HG02798 (cell line): ENCODE data around the gene ATXN10.

Source experiments
- ATAC-seq: cut with Tn5 transposase; IDR thresholded peaks from one replicate; pipeline ENCODE4 v1.9.1; 2021; ENCODE audit warnings: mild to moderate bottlenecking; ENCODE audit not compliant: unreplicated experiment, poor library complexity

ATXN10 gene

DNA sequence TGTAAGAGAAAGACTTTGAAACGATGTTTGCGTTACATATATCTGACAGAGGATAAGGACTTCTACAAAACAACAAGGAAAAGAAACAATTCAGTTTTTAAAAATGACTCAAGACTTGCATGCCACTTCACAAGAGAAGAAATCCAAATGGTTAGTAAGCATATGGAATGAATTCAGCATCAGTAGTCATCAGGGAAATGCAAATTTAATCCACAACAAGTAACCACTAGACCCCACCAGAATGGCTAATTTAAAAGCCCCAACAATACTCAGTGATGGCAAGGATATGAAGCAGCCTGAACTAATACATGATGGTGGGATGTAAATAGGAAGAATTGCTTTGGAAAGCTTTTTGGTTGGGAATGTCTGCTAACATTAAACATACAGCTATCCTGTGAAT, 142.6 kb downstream of the ATXN10 start:
- ATAC-seq = no peak

DNA sequence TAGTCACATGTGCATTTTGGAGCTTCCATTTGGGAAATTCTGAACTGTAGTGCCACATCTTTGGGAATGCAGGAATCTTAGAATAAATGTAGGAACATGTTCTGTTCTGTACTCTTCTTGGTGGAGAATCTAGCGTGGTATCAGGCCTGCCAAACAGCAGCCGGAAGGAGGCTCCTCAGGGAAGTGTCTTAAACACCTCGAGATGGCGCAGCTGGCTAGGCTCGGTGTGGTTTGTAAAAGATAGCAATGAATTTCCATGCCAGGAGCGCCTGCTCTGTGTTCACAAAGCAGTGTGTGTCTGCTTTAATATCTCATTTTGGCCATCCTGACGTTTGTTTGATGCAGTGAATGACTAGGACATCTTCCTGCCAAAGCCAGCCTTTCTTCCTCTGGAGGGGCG, 145.1 kb downstream of the ATXN10 start:
- no peak for ATAC-seq

GRCh38 chr22:45817745-45818423, 146.2 kb downstream of the ATXN10 start:
- ATAC-seq = no peak

- ATAC-seq = no peak
Observed at GRCh38 chr22:45818424-45819085, 146.9 kb downstream of the ATXN10 start.

GRCh38 chr22:45819305-45819704, 147.7 kb downstream of the ATXN10 start:
- ATAC-seq = no peak

DNA sequence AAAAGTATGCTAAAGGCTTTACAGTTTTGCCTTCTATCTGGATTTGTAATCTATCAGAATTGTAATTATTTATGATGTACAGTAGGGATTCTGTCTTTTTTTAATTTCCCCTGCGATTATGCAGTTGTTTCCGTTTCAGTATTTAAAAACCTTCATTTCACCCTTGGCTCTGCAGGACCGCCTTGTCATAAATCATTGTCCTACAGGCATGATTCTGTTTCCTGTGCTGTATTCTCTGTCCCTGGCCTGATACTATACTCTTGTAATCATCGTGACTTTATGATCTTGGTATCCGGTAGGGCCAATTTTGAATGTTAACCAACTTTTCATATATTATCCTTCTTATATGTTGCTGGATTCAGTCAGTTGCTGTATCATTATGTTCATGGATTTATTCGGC, 151.7 kb downstream of the ATXN10 start:
- ATAC-seq = no peak

DNA sequence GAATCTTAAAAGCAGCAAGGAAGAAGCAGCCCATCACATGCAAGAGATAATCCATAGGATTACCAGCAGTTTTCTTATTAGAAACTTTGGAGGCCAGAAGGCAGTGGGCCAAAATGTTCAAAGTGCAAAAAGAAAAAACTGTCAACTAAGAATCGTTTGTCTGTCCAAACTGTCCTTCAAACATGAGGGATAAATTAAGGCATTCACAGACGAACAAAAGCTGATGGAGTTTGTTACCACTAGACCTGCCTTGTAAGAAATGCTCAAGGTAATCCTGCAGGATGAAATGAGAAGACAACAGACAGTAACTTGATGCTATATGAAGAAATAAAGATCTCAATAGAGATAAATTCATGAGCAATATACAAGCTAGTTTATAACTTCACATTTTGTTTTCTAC, 154.9 kb downstream of the ATXN10 start:
- ATAC-seq = no peak

- ATAC-seq = no peak
Observed at GRCh38 chr22:45828841-45829240, 157.2 kb downstream of the ATXN10 start.

GRCh38 chr22:45830531-45831245, 159.1 kb downstream of the ATXN10 start:
- no peak for ATAC-seq

DNA sequence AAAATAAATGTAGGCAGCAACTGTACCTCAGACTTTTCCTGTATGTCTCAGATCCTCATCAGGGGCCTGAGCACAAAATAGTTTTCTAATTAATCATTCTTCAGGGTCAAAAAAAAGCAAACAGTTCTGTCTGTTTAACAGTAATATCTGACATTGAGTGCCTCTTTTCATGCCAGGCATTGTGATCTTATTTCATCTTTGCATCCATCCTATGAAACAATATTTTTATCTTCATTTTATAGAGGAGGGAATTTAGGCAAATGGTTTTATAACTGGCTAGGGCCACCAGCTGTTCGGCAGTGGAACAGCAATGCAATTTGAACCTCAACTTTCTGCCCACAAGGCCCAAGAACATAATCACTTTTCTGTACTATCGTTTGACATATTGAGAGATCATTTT, 159.8 kb downstream of the ATXN10 start:
- ATAC-seq = no peak

DNA sequence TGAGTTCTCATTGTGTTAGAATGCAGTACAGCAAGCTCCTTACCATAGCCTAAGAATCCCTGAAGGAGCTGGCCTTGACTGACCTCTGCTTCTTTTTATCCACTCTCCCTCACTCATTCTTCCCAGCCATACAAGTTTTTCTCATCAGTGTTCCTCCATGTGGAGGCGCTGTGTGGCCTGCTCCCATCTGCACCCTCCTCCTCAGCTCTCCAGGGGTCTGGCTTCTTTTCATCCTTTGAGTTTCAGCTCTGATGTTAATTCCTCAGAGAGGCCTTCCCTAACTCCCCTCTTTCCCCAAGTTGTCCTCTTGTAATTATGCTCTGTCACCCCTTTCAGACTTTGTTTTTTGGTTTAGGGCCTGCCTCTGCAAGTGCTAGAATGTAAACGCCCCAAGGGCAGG, 160.5 kb downstream of the ATXN10 start:
- ATAC-seq = no peak

DNA sequence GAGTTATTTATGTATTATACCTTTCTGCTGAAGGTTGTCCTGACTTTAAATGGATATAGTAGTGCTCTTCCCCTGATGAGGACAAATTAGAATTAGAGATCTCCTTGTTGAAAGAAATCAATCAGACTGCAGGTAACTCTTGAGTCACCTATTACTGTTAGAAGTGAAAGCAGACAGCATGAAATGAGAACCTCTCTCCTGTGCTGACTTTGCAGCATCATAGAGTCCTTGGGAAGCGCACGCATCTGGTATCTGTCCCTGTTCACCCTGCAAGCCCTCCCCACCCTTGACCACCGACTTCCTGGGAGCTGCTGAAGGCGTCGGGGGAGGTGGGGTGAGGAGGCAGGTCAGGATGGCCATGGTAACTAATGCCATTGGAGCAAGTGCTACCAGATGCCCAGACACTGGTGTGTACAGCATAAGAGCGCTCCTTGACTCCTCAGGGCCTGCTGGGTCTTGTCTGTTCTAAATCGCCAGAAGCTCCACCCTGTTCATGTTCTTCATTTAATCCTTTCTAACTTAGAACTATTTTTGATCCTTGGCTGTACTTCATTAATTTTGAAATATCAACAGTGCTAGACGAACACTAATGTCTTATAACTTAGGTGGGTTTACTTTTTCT, 161.4 kb downstream of the ATXN10 start:
- no peak for ATAC-seq

DNA sequence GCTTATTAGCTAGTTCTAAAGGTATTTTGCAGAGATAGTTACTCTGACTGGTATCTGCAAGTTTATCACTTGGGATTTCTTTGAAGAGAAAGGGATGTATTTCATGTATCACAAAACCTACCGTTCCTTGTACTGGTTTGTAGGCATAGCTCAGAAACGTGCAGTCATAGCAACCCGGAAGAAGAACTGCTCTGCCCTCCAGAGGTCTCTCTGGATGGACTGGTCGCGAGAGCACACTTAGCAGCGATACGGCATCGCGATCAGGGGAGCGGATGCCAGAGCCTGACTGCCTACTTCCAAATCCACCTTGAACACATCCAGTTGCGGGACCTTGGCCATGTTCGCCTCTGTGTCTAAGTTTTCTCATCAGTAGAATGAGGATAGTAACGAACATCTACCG, 162.0 kb downstream of the ATXN10 start:
- no peak for ATAC-seq

DNA sequence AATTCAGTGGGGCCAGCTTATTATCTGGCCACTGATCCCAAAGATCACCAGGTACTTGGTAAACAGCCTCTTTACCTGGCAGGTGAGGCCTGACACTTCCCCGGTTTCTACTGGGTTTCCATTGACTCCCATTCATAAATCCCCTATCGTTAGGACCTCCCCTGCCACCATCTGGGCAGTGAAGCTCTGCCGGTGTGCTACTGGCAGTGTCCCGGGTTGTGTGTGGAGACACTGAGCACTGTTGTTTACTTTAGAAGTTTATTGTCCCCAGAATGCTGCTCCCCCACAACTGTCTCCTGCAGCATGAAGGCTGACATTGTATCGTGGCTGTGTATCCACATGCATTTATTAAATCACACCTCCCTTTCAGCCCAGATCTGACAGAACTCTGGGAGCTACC, 162.6 kb downstream of the ATXN10 start:
- ATAC-seq = no peak

DNA sequence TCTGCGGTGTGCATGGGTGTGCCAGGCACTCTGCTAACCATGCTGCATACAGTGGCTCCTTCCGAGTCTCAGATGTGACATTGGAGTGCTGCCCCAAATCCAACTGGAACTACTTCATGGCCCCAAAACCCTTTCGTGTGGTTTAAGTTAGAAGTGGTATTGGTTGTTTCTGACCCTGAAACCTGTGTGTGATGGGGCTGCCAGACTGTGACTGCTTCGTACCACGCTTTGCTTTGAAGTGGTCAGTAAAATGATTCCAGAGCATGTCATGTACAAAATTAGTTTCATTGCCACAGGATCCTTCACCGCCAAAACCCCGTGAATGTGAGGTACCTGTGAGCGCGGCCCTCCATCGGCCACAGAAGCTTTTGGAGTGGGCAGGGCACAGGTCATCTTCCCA, 163.2 kb downstream of the ATXN10 start:
- ATAC-seq = no peak

DNA sequence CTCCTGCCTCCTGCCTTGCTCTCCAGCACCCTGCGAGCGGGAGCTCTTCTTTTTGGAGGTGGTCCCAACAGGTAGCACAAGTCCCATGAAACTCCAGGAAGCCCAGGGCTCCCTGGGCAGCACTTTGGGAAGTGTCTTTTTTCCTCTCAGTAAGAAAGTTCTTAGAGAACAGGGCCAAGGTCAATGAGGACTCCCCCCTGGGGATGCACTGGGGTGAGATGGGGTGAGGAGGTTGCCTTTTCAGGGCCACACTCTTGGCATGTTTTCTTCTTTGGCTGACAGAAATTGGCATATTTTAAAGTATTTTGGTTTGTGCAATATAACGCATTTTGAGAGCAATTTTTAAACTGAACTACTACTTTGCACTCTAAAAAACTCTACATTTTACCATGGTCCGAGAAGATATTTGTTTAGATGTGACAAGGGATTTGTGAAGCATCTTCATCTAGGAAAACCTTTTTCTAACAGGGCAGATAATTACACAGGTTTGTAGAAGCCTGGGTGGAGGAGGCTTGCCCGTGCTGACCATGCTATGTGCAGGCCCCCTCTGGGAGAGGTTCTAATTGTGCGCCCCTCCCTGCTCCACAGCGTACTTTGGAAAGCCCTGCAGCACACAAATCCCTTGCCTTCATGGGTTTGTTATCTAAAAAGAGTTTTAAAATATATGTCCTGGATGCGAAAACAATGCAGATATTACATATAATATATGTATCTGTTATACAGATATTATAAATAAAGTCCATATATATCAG, 165.0 kb downstream of the ATXN10 start:
- no peak for ATAC-seq

GRCh38 chr22:45837508-45837907, 165.9 kb downstream of the ATXN10 start:
- no peak for ATAC-seq

DNA sequence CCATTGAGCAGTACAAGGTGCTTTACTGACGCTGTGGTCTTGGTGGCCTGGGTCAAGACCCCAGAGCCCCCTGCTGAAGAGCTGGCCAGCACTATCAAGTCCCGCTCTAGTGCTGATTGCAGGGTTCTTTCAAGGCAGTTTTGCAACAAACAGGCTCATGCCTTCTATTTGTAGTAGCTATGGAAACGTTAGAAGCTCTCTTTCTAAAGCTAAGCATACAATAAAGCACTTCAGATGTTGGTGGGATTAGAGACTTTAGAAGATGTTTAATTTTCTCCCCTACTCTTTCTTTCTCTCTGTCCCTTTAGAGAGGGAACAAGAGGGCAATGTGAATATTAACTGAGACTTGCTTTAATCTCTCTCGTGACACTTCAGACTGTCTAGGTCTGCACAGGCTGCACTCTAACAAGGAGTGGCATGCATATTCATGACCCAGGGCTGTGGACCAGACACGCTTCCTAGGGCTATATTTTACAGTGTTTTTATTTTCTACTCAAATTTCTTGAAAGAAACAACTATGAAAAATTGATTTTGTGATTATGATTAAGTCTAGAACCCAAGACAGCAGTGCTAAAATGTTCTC, 166.8 kb downstream of the ATXN10 start:
- no peak for ATAC-seq

DNA sequence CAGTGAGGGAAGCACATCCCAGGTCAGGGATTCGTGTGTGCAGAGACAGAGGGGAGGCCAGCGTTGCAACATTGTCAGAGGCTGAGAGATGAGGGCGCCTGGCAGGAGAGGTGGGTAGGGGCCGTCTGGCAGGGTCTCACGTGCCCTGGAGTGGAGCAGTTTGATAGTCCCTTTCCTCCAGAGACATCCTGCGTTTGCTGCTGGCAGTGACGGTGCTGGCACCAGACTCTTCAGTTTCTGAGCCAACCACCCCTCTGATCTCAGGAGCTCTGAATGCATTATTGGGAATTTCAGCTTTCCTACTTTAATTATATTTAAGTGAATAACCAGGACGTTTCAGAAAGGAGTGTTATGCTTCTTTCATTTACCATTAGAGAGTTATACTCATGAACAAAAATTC, 168.8 kb downstream of the ATXN10 start:
- ATAC-seq = no peak

DNA sequence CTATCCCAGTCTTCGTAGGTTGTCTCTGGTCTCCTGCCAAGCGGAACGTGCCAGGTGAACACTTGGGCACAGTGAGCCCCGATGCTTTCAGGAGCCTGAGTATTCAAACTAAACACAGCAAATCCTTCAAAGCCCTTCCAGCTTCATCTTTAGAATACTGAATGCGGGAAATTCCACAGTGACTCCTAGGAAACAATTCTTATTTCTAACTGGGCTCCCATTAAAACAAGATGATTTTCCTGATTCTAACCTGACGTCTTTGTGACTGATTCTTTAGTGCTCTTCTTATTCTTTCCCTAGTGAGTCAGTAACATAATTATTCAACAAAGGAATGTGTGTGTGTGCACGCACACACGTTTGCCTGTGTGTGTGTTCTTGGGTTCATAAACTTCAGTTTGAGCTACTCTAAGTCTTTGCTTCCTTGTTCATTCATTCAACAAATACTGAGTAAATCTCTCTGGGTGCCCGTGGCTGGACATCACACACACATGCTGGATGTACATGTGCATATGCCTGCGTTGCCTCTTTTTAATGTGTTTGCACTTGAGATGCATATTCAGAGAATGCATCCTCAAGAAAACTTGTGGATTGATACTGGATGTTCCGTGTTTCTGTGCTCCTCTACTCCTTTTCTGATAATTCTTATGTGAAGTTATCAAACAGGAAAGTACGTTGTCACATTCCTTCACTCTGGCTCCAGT, 170.8 kb downstream of the ATXN10 start:
- no peak for ATAC-seq
